GM23248 (cell line): Measurements from ENCODE around the gene CDKL5.

Experiments used
- EZH2 ChIP-seq: fragments of 200-600 bp; sonication (generic); IDR thresholded peaks from 2 replicates; pipeline ENCODE4 v1.6.1; 2018; ENCODE audit warnings: antibody characterized with exemption, mild to moderate bottlenecking; ENCODE audit not compliant: insufficient read depth, poor library complexity, severe bottlenecking
- EZH2phosphoT487 ChIP-seq: fragments of 200-600 bp; sonication (generic); IDR thresholded peaks from 2 replicates; pipeline ENCODE4 v1.6.1; 2018; ENCODE audit warnings: antibody characterized with exemption, moderate library complexity, mild to moderate bottlenecking, low read depth; ENCODE audit not compliant: insufficient read depth

DNA sequence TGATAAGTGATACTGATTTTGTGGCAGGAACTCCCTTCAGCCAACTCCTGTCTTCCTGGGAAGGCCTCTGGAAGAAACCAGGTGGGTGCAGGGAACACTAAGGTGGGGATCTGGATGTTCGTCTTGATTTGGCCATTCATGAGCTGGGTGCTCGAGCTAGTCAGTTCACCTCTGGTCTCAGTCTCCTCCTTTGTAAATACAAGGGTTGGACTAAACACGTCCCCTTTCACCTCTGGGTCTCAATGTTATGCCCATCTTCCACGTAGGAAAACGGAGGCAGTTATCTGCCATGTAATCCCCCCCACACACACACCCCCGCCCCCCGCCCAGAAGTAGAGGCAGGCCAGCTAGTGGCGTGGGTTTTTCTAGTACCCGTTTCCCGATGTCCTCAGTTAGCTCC, 250.6 kb downstream of the CDKL5 start:
- TF ChIP-seq EZH2, result no peak
- no peak for TF ChIP-seq EZH2phosphoT487
